CD14-positive monocyte (primary cell): Measurements from ENCODE around the gene SFI1. TPM values are rescaled to one million over a fixed set of nuclear protein-coding genes. Genes with fewer than 3 reads are reported as not detected.

Experiments used
- DNase-seq, 3 donors: peaks; one replicate each; pipeline ENCODE4 v3.0.0-alpha.2; 2011 to 2022
- H2AFZ ChIP-seq: 2 replicates; pipeline ENCODE4 v1.6.0; 2012; ENCODE audit warnings: mild to moderate bottlenecking, low read depth, low read length, inconsistent platforms; ENCODE audit not compliant: insufficient read depth, poor library complexity, severe bottlenecking
- H3K27ac ChIP-seq, 2 donors: 1 replicate in 1 of 2; 2 replicates in 1 of 2; pipeline ENCODE4 v1.5.1; 2012 to 2013; ENCODE audit warnings: low read length in 2 of 2, control low read depth in 1 of 2, inconsistent platforms in 1 of 2, low read depth in 1 of 2, mild to moderate bottlenecking in 1 of 2
- H3K27me3 ChIP-seq, 2 donors: one replicate each; pipeline versions ENCODE4 v1.6.0 to v1.6.1; 2011 to 2013; ENCODE audit warnings: low read length in 2 of 2; ENCODE audit not compliant: control insufficient read depth in 2 of 2, insufficient read depth in 2 of 2
- H3K36me3 ChIP-seq, 2 donors: replicated peaks in 1 of 2; 1 replicate in 1 of 2; 2 replicates in 1 of 2; pipeline versions ENCODE4 v1.5.1 to v1.6.1; 2012 to 2013; ENCODE audit warnings: low read length in 2 of 2, control low read depth in 1 of 2, inconsistent platforms in 1 of 2, mild to moderate bottlenecking in 1 of 2; ENCODE audit not compliant: insufficient read depth in 2 of 2, control insufficient read depth in 1 of 2
- H3K4me1 ChIP-seq, 2 donors: 1 replicate in 1 of 2; 2 replicates in 1 of 2; pipeline versions ENCODE4 v1.5.1 to v1.6.1; 2012 to 2013; ENCODE audit warnings: low read length in 2 of 2, control low read depth in 1 of 2, inconsistent platforms in 1 of 2, mild to moderate bottlenecking in 1 of 2, moderate library complexity in 1 of 2; ENCODE audit not compliant: insufficient read depth in 2 of 2, control insufficient read depth in 1 of 2
- H3K4me2 ChIP-seq: replicated peaks from 2 replicates; pipeline ENCODE3; 2012; ENCODE audit warnings: low read length, moderate library complexity, mild to moderate bottlenecking; ENCODE audit not compliant: poor library complexity, severe bottlenecking; ENCODE audit errors: extremely low read depth
- H3K4me3 ChIP-seq, 3 experiments: fragments of 200-600 bp in 1 of 3; sonication (generic) in 1 of 3; replicated peaks in 1 of 3; 1 replicate in 2 of 3; 2 replicates in 1 of 3; pipeline ENCODE4 v1.5.1; 2011 to 2013; ENCODE audit warnings: low read length in 3 of 3, mild to moderate bottlenecking in 3 of 3, control low read depth in 2 of 3, low read depth in 2 of 3, inconsistent platforms in 1 of 3, moderate library complexity in 1 of 3
- H3K79me2 ChIP-seq: 2 replicates; pipeline ENCODE4 v1.6.0; 2012; ENCODE audit warnings: mild to moderate bottlenecking, control low read depth, inconsistent platforms, low read length, moderate library complexity; ENCODE audit not compliant: insufficient read depth
- H3K9ac ChIP-seq: 2 replicates; pipeline ENCODE4 v1.6.0; 2017; ENCODE audit warnings: low read length, mild to moderate bottlenecking; ENCODE audit not compliant: insufficient read depth, poor library complexity, severe bottlenecking
- H3K9me3 ChIP-seq, 2 donors: replicated peaks in 1 of 2; 1 replicate in 1 of 2; 2 replicates in 1 of 2; pipeline versions ENCODE4 v1.5.1 to v1.6.1; 2012 to 2013; ENCODE audit warnings: low read length in 2 of 2, control low read depth in 1 of 2; ENCODE audit not compliant: control insufficient read depth in 1 of 2, insufficient read depth in 1 of 2
- H4K20me1 ChIP-seq: 2 replicates; pipeline ENCODE4 v1.6.0; 2012; ENCODE audit warnings: mild to moderate bottlenecking, low read length, control low read depth, moderate library complexity; ENCODE audit not compliant: insufficient read depth
- H3K27ac Mint-ChIP-seq, 7 donors: one replicate each; pipeline ENCODE4 v1.8.0; 2020; ENCODE audit warnings: mild to moderate bottlenecking in 7 of 7, mixed read lengths in 7 of 7, moderate library complexity in 6 of 7, inconsistent platforms in 2 of 7
- H3K27me3 Mint-ChIP-seq, 3 donors: one replicate each; pipeline ENCODE4 v1.8.0; 2021 to 2022; ENCODE audit warnings: low read depth in 3 of 3, mild to moderate bottlenecking in 3 of 3, mixed read lengths in 3 of 3, moderate library complexity in 3 of 3, inconsistent platforms in 1 of 3
- H3K36me3 Mint-ChIP-seq, 2 donors: one replicate each; pipeline ENCODE4 v1.8.0; 2020; ENCODE audit warnings: mixed read lengths in 2 of 2, inconsistent platforms in 1 of 2, mild to moderate bottlenecking in 1 of 2
- H3K4me1 Mint-ChIP-seq: one replicate; pipeline ENCODE4 v1.8.0; 2020; ENCODE audit warnings: mild to moderate bottlenecking, mixed read lengths
- H3K4me3 Mint-ChIP-seq, 2 donors: one replicate each; pipeline ENCODE4 v1.8.0; 2020; ENCODE audit warnings: mild to moderate bottlenecking in 2 of 2, mixed read lengths in 2 of 2, moderate library complexity in 1 of 2
- H3K9me3 Mint-ChIP-seq, 7 donors: one replicate each; pipeline ENCODE4 v1.8.0; 2020 to 2022; ENCODE audit warnings: mixed read lengths in 7 of 7, mild to moderate bottlenecking in 6 of 7, moderate library complexity in 6 of 7, inconsistent platforms in 2 of 7
- WGBS: methylation state at CpG from one replicate; pipeline ENCODE4 v1.1.5; 2013; ENCODE audit warnings: missing lambda C conversion rate; ENCODE audit not compliant: insufficient coverage; 5-methylcytosine and 5-hydroxymethylcytosine counted together
- intact Hi-C, 2 donors: fragments of 100-400 bp; cut with micrococcal nuclease; formaldehyde crosslinking; loops; one replicate each; pipeline versions ENCODE4 v1.15.0 to v1.15.1; 2023
- polyA plus RNA-seq, 3 donors: library from polyadenylated mRNA; depleted of rRNA in 1 of 3; unstranded in 2 of 3; stranded (reverse) in 1 of 3; fragments of 300-500 nt in 2 of 3; fragments of >200 nt in 1 of 3; fragmentation: Illumina TruSeq in 2 of 3; gene quantifications; 1 replicate in 2 of 3; 2 replicates in 1 of 3; pipeline ENCODE4 v1.2.3, GENCODE V29; 2012 to 2021
- TF ChIP-seq, protein P1 (sequence below): fragments of 200-600 bp; IDR thresholded peaks from one replicate; pipeline ENCODE4 v1.8.0; 2022; ENCODE audit warnings: antibody characterized with exemption, mild to moderate bottlenecking

The SFI1 gene
- polyA plus RNA-seq, 3 donors: 1.7 to 43.4 (median 3.6) TPM

DNA sequence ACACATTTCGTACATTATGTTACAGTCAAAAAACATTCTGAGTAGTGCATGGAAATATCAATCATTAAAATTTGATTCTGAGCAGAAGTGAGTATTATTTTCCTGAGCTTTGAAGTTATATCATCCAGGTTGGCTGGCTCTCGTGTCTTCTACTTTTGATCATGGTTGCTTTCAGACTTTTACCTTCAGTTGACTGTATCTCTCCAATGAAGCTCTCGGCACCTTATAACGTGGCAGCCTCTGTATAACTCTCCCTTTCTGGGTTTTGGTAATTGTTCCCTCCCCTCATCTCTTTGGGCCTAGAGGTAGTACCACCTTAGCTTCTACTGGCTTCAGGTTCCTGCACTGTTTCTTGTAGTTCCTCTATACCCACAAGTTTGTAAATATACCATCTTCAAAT, 12.2 kb downstream of the SFI1 start:
- Mint-ChIP-seq H3K36me3 (peaks cover 26 to 34% of the 10 kb centered on the region in 2 donors), H3K4me3 (no peak overlapping the region), H3K9me3 (peaks cover 0 to 9% (median 2%) of the 10 kb centered on the region in 7 donors), H3K27ac (no peak overlapping the region), H3K4me1 (no peaks in the 10 kb centered on the region), H3K27me3 (no peaks in the 10 kb centered on the region)
- peaks cover 0 to 20% of the 10 kb centered on the region in 2 donors for H3K36me3 ChIP-seq
- H3K4me2 ChIP-seq: no peak overlapping the region
- H3K4me3 ChIP-seq: no peak overlapping the region
- TF ChIP-seq, protein P1, sequence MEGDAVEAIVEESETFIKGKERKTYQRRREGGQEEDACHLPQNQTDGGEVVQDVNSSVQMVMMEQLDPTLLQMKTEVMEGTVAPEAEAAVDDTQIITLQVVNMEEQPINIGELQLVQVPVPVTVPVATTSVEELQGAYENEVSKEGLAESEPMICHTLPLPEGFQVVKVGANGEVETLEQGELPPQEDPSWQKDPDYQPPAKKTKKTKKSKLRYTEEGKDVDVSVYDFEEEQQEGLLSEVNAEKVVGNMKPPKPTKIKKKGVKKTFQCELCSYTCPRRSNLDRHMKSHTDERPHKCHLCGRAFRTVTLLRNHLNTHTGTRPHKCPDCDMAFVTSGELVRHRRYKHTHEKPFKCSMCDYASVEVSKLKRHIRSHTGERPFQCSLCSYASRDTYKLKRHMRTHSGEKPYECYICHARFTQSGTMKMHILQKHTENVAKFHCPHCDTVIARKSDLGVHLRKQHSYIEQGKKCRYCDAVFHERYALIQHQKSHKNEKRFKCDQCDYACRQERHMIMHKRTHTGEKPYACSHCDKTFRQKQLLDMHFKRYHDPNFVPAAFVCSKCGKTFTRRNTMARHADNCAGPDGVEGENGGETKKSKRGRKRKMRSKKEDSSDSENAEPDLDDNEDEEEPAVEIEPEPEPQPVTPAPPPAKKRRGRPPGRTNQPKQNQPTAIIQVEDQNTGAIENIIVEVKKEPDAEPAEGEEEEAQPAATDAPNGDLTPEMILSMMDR: no peak
- no peak overlapping the region for H3K9ac ChIP-seq
- H2AFZ ChIP-seq: no peak overlapping the region
- H3K27me3 ChIP-seq: no peaks in the 10 kb centered on the region
- intact Hi-C loops: no loop called here
- DNase-seq: no peak
- H3K9me3 ChIP-seq: no peaks in the 10 kb centered on the region
- no peak overlapping the region for H3K27ac ChIP-seq
- H3K79me2 ChIP-seq: no peaks in the 10 kb centered on the region
- no peaks in the 10 kb centered on the region for H3K4me1 ChIP-seq
- H4K20me1 ChIP-seq: no peaks in the 10 kb centered on the region
- whole genome bisulfite sequencing: 100% methylated on average over 2 of the region's 4 CpGs

DNA sequence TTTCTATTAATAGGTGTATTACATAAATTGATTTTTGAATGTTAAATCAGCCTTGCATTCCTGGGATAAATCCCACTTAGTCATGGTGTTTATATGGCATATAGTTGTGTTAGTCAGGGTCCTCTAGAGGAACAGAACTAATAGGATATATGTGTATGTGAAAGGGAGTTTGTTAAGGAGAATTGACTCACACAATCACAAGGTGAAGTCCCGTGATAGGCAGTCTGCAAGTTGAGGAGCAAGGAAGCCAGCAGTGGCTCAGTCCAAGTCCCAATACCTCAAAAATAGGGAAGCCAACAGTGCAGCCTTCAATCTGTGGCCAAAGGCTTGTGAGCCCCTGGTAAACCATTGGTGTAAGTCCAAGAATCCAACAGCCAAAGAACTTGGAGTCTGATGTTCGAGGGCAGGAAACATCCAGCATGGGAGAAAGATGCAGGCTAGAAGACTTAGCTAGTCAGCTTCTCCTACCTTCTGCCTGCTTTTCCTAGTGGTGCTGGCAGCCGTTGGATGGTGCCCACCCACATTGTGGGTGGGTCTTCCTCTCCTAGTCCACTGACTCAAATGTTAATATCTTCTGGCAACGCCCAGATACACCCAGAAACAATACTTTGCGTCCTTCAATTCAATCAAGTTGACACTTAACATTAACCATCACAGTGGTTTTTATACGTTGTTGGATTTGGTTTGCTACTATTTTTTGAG, 12.9 kb downstream of the SFI1 start:
- Mint-ChIP-seq H3K36me3 (peaks cover 26 to 34% of the 10 kb centered on the region in 2 donors), H3K4me3 (no peak overlapping the region), H3K27ac (peak overlapping the region in 1 of 7 donors; percentile 3), H3K27me3 (no peaks in the 10 kb centered on the region), H3K9me3 (peaks cover 0 to 9% (median 2%) of the 10 kb centered on the region in 7 donors), H3K4me1 (no peaks in the 10 kb centered on the region)
- H3K79me2 ChIP-seq: no peaks in the 10 kb centered on the region
- DNase-seq: no peak
- intact Hi-C loops: no loop called here
- H3K36me3 ChIP-seq: peaks cover 0 to 20% of the 10 kb centered on the region in 2 donors
- H4K20me1 ChIP-seq: no peaks in the 10 kb centered on the region
- no peaks in the 10 kb centered on the region for H3K4me1 ChIP-seq
- TF ChIP-seq, protein P1: no peak
- no peak overlapping the region for H2AFZ ChIP-seq
- H3K4me3 ChIP-seq: no peak overlapping the region
- H3K27ac ChIP-seq: no peak overlapping the region
- H3K4me2 ChIP-seq: no peak overlapping the region
- H3K27me3 ChIP-seq: no peaks in the 10 kb centered on the region
- 86% methylated on average over 1 of the region's 6 CpGs for WGBS
- no peaks in the 10 kb centered on the region for H3K9me3 ChIP-seq
- H3K9ac ChIP-seq: no peak overlapping the region
